Stimulated activated naive CD8-positive, alpha-beta T cell treated with anti-CD3 and anti-CD28 coated beads, Interleukin-15, Interleukin-2, amounts not matched to agents 100 U/mL and 50 U/mL, for 24 hours (primary cell): ENCODE results near the gene ACD.
A peak's percentile ranks its signal among the peaks of the same experiment; 100 is the strongest.

Experiments
- ATAC-seq: fragments of 150-1000 bp; cut with Tn5 transposase; one replicate; pipeline ENCODE4 v1.10.0; 2021
- DNase-seq: peaks from one replicate; pipeline ENCODE4 v3.0.0; 2021

The ACD gene

DNA sequence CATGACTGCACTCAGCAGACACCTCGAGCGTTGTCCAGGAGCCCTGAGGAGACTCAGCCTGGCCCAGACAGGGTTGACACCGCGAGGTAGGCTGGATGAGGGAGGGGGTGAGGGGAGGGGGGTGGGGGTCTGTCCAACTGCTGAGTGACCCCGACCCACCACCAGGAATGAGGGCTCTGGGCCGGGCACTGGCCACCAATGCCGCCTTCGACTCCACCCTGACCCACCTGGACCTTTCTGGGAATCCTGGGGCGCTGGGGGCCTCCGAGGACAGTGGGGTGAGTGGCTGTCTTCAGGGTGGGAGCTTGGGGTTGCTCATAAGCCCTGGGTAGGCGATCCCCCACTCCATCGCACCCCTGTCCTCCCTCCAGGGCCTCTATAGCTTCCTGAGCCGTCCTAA is 12.4 kb downstream of the ACD start:
- ATAC-seq = no peak
- DNase-seq = no peak

GRCh38 chr16:67647111-67647651 is 12.9 kb downstream of the ACD start:
- no peak for ATAC-seq
- DNase-seq = no peak

DNA sequence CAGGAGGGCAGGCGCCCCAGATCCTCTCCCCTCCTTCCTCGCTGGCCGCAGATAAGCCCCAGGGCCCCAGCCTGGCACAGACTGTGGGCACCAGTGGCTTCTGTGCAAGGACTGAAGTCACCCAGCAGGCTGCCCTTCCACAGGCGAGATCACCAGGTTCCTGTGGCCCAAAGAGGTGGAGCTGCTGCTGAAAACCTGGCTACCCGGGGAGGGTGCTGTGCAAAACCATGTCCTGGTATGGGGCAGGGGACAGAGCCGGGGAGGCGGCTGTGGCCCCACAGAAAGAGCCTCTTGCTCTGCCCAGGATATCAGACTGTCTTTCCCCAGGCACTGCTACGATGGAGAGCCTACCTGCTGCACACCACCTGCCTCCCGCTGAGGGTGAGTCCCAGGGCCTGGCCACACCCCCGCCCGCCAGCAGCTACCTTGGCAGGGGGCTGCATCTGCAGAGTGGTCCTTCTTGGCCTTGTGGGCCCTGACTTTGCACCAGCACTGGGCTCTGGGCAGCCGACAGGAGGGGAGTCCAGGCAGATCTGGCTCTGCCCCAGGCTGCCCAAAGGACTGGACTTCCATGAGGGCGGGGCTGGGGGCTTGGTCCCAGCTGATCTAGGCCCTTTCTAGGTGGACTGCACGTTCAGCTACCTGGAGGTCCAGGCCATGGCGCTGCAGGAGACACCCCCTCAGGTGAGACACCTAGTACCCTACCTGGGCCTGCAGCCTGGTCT is 14.5 kb downstream of the ACD start:
- no peak for DNase-seq

DNA sequence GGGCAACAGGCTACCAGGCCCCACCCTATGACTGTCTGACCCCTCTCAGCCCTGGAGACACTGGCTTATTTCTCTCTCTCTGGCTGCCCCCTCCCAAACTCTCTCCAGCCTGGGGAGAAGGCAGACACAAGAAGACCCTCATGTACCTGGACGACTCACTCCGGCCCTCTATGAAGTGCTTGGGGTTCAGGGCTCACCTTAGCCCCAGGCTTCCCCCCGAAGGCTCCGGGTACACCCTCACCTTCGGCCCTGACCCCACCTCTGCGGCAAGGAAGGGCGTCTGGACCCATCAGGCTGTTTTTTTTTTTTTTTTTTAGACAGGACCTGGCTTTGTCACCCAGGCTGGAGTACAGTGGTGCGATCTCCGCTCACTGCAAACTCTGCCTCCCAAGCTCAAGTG is 16.0 kb downstream of the ACD start:
- DNase-seq = no peak
- no peak for ATAC-seq

More for the DNA sequence above, 14.5 kb downstream of the ACD start:
- ATAC-seq = no peak

DNA sequence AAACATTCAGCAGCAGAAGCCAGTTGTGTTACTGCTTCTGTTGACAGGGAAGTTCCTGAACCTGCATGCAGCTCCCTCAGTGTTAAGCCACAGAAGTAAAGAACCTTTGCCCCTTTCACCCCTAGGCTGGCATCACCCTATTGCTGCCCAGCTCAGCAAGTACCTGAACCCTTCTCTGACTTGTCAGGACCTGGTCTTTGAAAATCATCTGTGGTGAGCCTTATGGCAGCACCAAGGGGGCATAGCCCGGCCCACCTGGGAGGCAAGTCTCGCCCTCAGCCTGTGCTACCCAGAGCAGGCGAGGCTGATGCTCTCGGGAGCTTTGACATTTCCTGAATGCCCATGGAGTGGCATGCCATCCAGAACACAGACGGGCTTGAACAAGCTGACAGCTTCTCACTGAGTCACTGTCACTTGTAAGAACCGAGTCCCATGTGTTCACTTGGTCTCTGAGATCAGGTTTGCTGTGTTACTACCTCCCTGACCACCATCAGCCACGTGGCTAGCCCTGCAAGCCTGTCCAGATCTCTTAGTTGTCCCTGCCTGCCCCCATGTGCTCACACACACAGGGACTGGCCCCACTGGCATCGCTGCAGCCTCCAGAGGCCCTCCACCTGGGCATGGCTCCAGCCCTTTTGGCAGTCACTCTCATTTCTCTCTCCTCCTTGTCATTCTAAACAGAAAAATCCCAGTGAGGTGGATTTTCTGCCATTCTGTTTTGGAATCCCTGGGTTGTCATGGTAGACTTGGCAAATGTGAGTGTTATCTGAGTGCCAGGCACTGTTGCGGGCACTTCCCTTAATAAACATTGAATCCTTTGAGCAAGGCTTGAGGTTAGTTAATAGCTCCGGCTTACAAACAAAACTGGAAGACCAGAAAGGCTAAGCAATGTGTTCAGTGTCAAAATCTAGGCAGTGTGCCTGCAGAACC is 18.0 kb downstream of the ACD start:
- no peak for DNase-seq
- ATAC-seq = no peak

DNA sequence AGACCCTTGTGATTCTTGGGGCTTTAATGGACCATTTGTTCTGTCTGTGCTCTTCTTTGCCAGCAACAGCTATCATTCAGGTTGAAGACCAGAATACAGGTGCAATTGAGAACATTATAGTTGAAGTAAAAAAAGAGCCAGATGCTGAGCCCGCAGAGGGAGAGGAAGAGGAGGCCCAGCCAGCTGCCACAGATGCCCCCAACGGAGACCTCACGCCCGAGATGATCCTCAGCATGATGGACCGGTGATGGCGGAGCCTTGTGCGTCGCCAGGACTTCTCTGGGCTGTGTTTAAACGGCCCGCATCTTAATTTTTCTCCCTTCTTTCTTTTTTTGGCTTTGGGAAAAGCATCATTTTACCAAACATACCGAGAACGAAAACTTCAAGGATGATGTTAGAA is 22.4 kb downstream of the ACD start:
- DNase-seq = no peak
- no peak for ATAC-seq

- no peak for DNase-seq
- ATAC-seq = no peak
Observed at GRCh38 chr16:67636713-67637112, 23.3 kb downstream of the ACD start.

GRCh38 chr16:67632415-67633172 is 27.5 kb downstream of the ACD start:
- DNase-seq = no peak
- ATAC-seq = no peak

DNA sequence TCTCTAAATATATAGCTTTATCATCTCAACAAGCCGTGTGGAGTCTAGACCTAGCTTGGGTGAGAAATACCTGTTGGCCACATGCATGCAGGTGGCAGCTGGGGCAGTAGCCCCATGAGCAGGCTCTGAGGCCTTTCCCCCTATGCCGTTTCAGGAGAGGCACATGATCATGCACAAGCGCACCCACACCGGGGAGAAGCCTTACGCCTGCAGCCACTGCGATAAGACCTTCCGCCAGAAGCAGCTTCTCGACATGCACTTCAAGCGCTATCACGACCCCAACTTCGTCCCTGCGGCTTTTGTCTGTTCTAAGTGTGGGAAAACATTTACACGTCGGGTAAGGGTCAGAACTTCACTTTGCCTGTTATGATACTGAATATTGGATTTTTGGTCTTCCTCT is 31.8 kb downstream of the ACD start:
- DNase-seq = no peak
- ATAC-seq = no peak

DNA sequence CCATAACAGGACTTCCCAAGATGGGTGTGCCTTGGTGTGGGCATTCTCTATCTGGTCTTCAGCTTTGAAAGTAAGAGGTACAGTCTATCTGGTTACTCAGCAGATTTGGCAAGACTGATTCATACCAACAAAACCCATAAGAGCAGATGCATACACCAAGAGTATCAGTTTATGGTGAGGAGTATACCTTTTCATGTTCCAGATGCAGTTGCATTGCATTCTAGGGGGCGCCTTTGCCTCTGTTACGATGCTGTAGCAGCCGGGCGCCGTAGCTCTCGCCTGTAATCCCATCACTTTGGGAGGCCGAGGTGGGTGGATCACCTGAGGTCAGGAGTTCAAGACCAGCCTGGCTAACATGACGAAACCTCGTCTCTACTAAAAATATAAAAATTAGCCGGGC is 46.3 kb downstream of the ACD start:
- peak; percentile 32 for ATAC-seq
- DNase-seq = peak; percentile 10

- no peak for DNase-seq
- peak; percentile 49 for ATAC-seq
Observed at GRCh38 chr16:67608364-67608763, 51.7 kb downstream of the ACD start.
